B cell (primary cell): ENCODE measurements around the gene CFC1. TPM values are rescaled to one million over a fixed set of nuclear protein-coding genes. Genes with fewer than 3 reads are reported as not detected.
"Not testable (repeated sequence)": the region's sequence is repeated elsewhere in the genome, so short reads cannot be mapped to it uniquely, and the experiment has no call there.

Experiments used
- ATAC-seq: fragments of 200-7000 bp; cut with Tn5 transposase; one replicate; pipeline ENCODE4 v1.10.0; 2021; ENCODE audit warnings: low read depth, mild to moderate bottlenecking, moderate number of reproducible peaks, moderate library complexity
- CTCF ChIA-PET: fragments of 350-600 bp; sonication (Branson Sonifier 250); formaldehyde crosslinking; loops from one replicate; lab custom pipeline; 2021; ENCODE audit warnings: antibody characterized with exemption, inconsistent platforms; lab: Charles Lee
- POLR2A ChIA-PET: fragments of 350-600 bp; sonication (Branson Sonifier 250); formaldehyde crosslinking; loops from one replicate; lab custom pipeline; 2021; ENCODE audit warnings: antibody characterized with exemption; lab: Charles Lee
- DNase-seq: peaks from one replicate; pipeline ENCODE4 v3.0.0; 2013
- H2AFZ ChIP-seq: 2 replicates; pipeline ENCODE4 v1.6.1; 2012; ENCODE audit warnings: mild to moderate bottlenecking, low read depth, low read length; ENCODE audit not compliant: insufficient read depth, poor library complexity, severe bottlenecking
- H3K27ac ChIP-seq, 2 donors: 1 replicate in 1 of 2; 2 replicates in 1 of 2; pipeline ENCODE4 v1.5.1; 2012 to 2013; ENCODE audit warnings: low read length in 2 of 2, mild to moderate bottlenecking in 2 of 2, moderate library complexity in 1 of 2
- H3K27me3 ChIP-seq, 4 experiments: fragments of 200-600 bp in 1 of 4; sonication (generic) in 1 of 4; replicated peaks in 1 of 4; 1 replicate in 2 of 4; 2 replicates in 2 of 4; pipeline versions ENCODE4 v1.6.1 to v1.7.0; 2013 to 2016; ENCODE audit warnings: low read length in 3 of 4, mild to moderate bottlenecking in 2 of 4, mixed read lengths in 1 of 4, moderate library complexity in 1 of 4; ENCODE audit not compliant: insufficient read depth in 4 of 4, control insufficient read depth in 3 of 4; ENCODE audit errors: control extremely low read depth in 1 of 4
- H3K36me3 ChIP-seq, 2 experiments: replicated peaks in 1 of 2; 1 replicate in 1 of 2; 2 replicates in 1 of 2; pipeline versions ENCODE4 v1.6.1 to v1.7.1; 2013; ENCODE audit warnings: low read length in 1 of 2; ENCODE audit not compliant: insufficient read depth in 2 of 2, control insufficient read depth in 1 of 2; ENCODE audit errors: control extremely low read depth in 1 of 2, extremely low read depth in 1 of 2
- H3K4me1 ChIP-seq, 2 donors: fragments of 200-600 bp in 1 of 2; sonication (generic) in 1 of 2; 1 replicate in 1 of 2; 2 replicates in 1 of 2; pipeline versions ENCODE4 v1.5.1 to v1.6.1; 2013 to 2017; ENCODE audit warnings: low read length in 2 of 2; ENCODE audit not compliant: control insufficient read depth in 2 of 2, insufficient read depth in 2 of 2
- H3K4me2 ChIP-seq: replicated peaks from 2 replicates; pipeline ENCODE3; 2012; ENCODE audit warnings: mild to moderate bottlenecking, low read depth, low read length; ENCODE audit not compliant: poor library complexity, severe bottlenecking
- H3K4me3 ChIP-seq, 5 experiments: fragments of 200-600 bp in 1 of 5; sonication (generic) in 1 of 5; 1 replicate in 3 of 5; 2 replicates in 2 of 5; pipeline versions ENCODE4 v1.5.1 to v1.7.0; 2011 to 2016; ENCODE audit warnings: low read length in 4 of 5, mild to moderate bottlenecking in 4 of 5, low read depth in 2 of 5, control low read depth in 1 of 5, moderate library complexity in 1 of 5; ENCODE audit not compliant: insufficient read depth in 1 of 5; ENCODE audit errors: control extremely low read depth in 1 of 5, extremely low read depth in 1 of 5
- H3K79me2 ChIP-seq: fragments of 200-600 bp; sonication (generic); one replicate; pipeline ENCODE4 v1.6.0; 2016; ENCODE audit warnings: low read length; ENCODE audit not compliant: control insufficient read depth, insufficient read depth
- H3K9ac ChIP-seq: fragments of 200-600 bp; sonication (generic); 2 replicates; pipeline ENCODE4 v1.6.1; 2017; ENCODE audit warnings: mild to moderate bottlenecking, low read length, moderate library complexity
- H3K9me3 ChIP-seq, 3 donors: one replicate each; pipeline versions ENCODE4 v1.6.1 to v1.7.1; 2013; ENCODE audit warnings: low read length in 2 of 3; ENCODE audit not compliant: control insufficient read depth in 2 of 3, insufficient read depth in 1 of 3; ENCODE audit errors: control extremely low read depth in 1 of 3
- H4K20me1 ChIP-seq: 2 replicates; pipeline ENCODE4 v1.6.0; 2012; ENCODE audit warnings: mild to moderate bottlenecking, low read length; ENCODE audit not compliant: insufficient read depth, control insufficient read depth, poor library complexity, severe bottlenecking
- H3K27ac Mint-ChIP-seq: one replicate; pipeline ENCODE4 v1.8.0; 2021; ENCODE audit warnings: mixed read lengths
- H3K27me3 Mint-ChIP-seq: one replicate; pipeline ENCODE4 v1.8.0; 2021; ENCODE audit warnings: mixed read lengths
- H3K4me1 Mint-ChIP-seq: one replicate; pipeline ENCODE4 v1.8.0; 2021; ENCODE audit warnings: mixed read lengths
- H3K4me3 Mint-ChIP-seq: one replicate; pipeline ENCODE4 v1.8.0; 2021; ENCODE audit warnings: mixed read lengths
- H3K9me3 Mint-ChIP-seq: one replicate; pipeline ENCODE4 v1.8.0; 2022; ENCODE audit warnings: mixed read lengths; ENCODE audit not compliant: insufficient read depth
- WGBS: methylation state at CpG from one replicate; pipeline ENCODE4 v1.1.5; 2013; ENCODE audit warnings: missing lambda C conversion rate; ENCODE audit not compliant: insufficient coverage; 5-methylcytosine and 5-hydroxymethylcytosine counted together
- intact Hi-C: fragments of 100-400 bp; cut with micrococcal nuclease; formaldehyde crosslinking; loops from one replicate; pipeline ENCODE4 v1.10.0; 2022
- polyA plus RNA-seq: library from polyadenylated mRNA; depleted of rRNA; stranded (reverse); fragments of >200 nt; gene quantifications from 2 replicates; pipeline ENCODE4 v1.2.3, GENCODE V29; 2012
- total RNA-seq, 2 donors: library from RNA; stranded (reverse); fragments of 120-200 nt in 1 of 2; gene quantifications; 1 replicate in 1 of 2; 2 replicates in 1 of 2; pipeline versions ENCODE4 v1.2.3 to v1.2.4, GENCODE V29; 2013 to 2022

The CFC1 gene
- total and polyA plus RNA-seq, 2 donors (not counting 1 experiment from before 2014, with no cell fraction given), result not detected

GRCh38 chr2:130597994-130598393 is 1.4 kb downstream of the CFC1 start:
- H3K27me3 ChIP-seq, H3K79me2 ChIP-seq, H3K9me3 ChIP-seq, H3K27ac ChIP-seq, DNase-seq, H3K36me3 ChIP-seq, ATAC-seq, POLR2A ChIA-PET, H3K27me3 Mint-ChIP-seq, H3K27ac Mint-ChIP-seq, H3K4me1 ChIP-seq, intact Hi-C loops, H3K9ac ChIP-seq, H3K9me3 Mint-ChIP-seq, H3K4me1 Mint-ChIP-seq, H3K4me2 ChIP-seq, H3K4me3 Mint-ChIP-seq, H3K4me3 ChIP-seq, H2AFZ ChIP-seq, H4K20me1 ChIP-seq, CTCF ChIA-PET: not testable (repeated sequence)
- no CpG with 5 or more reads among the region's 22 CpGs for WGBS

- H3K4me3 ChIP-seq, POLR2A ChIA-PET, H3K9ac ChIP-seq, intact Hi-C loops, DNase-seq, H3K4me3 Mint-ChIP-seq, H3K4me2 ChIP-seq, H3K27ac ChIP-seq, H2AFZ ChIP-seq, H3K27ac Mint-ChIP-seq, H3K27me3 Mint-ChIP-seq, ATAC-seq, H3K9me3 Mint-ChIP-seq, H3K79me2 ChIP-seq, H4K20me1 ChIP-seq, H3K27me3 ChIP-seq, H3K4me1 ChIP-seq, CTCF ChIA-PET, H3K36me3 ChIP-seq, H3K4me1 Mint-ChIP-seq, H3K9me3 ChIP-seq: not testable (repeated sequence)
- no CpG with 5 or more reads among the region's 6 CpGs for WGBS
Observed at GRCh38 chr2:130596757-130597156, 2.6 kb downstream of the CFC1 start.

GRCh38 chr2:130594011-130594410 is 5.4 kb downstream of the CFC1 start:
- H3K79me2 ChIP-seq, H3K4me3 ChIP-seq, intact Hi-C loops, DNase-seq, H3K9me3 ChIP-seq, H2AFZ ChIP-seq, H3K4me1 Mint-ChIP-seq, H3K27me3 ChIP-seq, ATAC-seq, H3K9ac ChIP-seq, H3K9me3 Mint-ChIP-seq, H3K27me3 Mint-ChIP-seq, H3K4me2 ChIP-seq, H3K4me3 Mint-ChIP-seq, H3K27ac ChIP-seq, H3K27ac Mint-ChIP-seq, H3K36me3 ChIP-seq, H3K4me1 ChIP-seq, CTCF ChIA-PET, POLR2A ChIA-PET, H4K20me1 ChIP-seq: not testable (repeated sequence)
- no CpG with 5 or more reads among the region's 4 CpGs for WGBS

GRCh38 chr2:130592791-130593414 is 6.5 kb downstream of the CFC1 start:
- not testable (repeated sequence) for H3K9ac ChIP-seq, H3K27ac Mint-ChIP-seq

More at GRCh38 chr2:130592791-130593414, 6.5 kb downstream of the CFC1 start:
- CTCF ChIA-PET, H2AFZ ChIP-seq, intact Hi-C loops, H3K27ac ChIP-seq, H3K27me3 Mint-ChIP-seq, POLR2A ChIA-PET, H3K4me1 Mint-ChIP-seq, H3K27me3 ChIP-seq, ATAC-seq, H4K20me1 ChIP-seq, H3K9me3 ChIP-seq, H3K4me2 ChIP-seq, H3K4me3 ChIP-seq, H3K9me3 Mint-ChIP-seq, H3K4me3 Mint-ChIP-seq, H3K4me1 ChIP-seq, H3K79me2 ChIP-seq, H3K36me3 ChIP-seq: not testable (repeated sequence)
- 26% methylated on average over 4 of the region's 40 CpGs for WGBS
- peak; percentile 0 for DNase-seq
